Kidney epithelial cell (primary cell): Measurements from ENCODE around the gene MYO10. TPM values are rescaled to one million over a fixed set of nuclear protein-coding genes. Genes with fewer than 3 reads are reported as not detected.

Experiments used
- DNase-seq: peaks from one replicate; pipeline ENCODE4 v3.0.0-alpha.2; 2010; ENCODE audit warnings: low read depth
- H3K27me3 ChIP-seq: 2 replicates; pipeline ENCODE4 v1.6.0; 2011; ENCODE audit warnings: low read length; ENCODE audit not compliant: control insufficient read depth, insufficient read depth
- H3K36me3 ChIP-seq: 2 replicates; pipeline ENCODE4 v1.5.1; 2011; ENCODE audit warnings: low read length; ENCODE audit not compliant: control insufficient read depth, insufficient read depth
- H3K4me3 ChIP-seq: 2 replicates; pipeline ENCODE4 v1.5.1; 2011; ENCODE audit warnings: low read depth, mild to moderate bottlenecking, control low read depth, low read length
- total RNA-seq: library from RNA; depleted of rRNA; stranded (reverse); fragments of >200 nt; gene quantifications from 2 replicates; pipeline ENCODE4 v1.2.3, GENCODE V29; 2015
- TF ChIP-seq, protein P1 (sequence below): IDR thresholded peaks from 2 replicates; pipeline ENCODE4 v1.5.1; 2011; ENCODE audit warnings: mild to moderate bottlenecking, moderate library complexity, low read length, control low read depth, inconsistent platforms; ENCODE audit not compliant: insufficient read depth, poor library complexity, severe bottlenecking

MYO10 gene
- total RNA-seq, 1 donor from 2014 or later, result 80.3 TPM

- H3K27me3 ChIP-seq, result no peaks in the 10 kb centered on the region
- H3K4me3 ChIP-seq, result no peak overlapping the region
- peak; percentile 70 for DNase-seq
- TF ChIP-seq, protein P1, sequence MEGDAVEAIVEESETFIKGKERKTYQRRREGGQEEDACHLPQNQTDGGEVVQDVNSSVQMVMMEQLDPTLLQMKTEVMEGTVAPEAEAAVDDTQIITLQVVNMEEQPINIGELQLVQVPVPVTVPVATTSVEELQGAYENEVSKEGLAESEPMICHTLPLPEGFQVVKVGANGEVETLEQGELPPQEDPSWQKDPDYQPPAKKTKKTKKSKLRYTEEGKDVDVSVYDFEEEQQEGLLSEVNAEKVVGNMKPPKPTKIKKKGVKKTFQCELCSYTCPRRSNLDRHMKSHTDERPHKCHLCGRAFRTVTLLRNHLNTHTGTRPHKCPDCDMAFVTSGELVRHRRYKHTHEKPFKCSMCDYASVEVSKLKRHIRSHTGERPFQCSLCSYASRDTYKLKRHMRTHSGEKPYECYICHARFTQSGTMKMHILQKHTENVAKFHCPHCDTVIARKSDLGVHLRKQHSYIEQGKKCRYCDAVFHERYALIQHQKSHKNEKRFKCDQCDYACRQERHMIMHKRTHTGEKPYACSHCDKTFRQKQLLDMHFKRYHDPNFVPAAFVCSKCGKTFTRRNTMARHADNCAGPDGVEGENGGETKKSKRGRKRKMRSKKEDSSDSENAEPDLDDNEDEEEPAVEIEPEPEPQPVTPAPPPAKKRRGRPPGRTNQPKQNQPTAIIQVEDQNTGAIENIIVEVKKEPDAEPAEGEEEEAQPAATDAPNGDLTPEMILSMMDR, result no peak
- no peaks in the 10 kb centered on the region for H3K36me3 ChIP-seq
Observed at GRCh38 chr5:16952968-16953671, 17.0 kb upstream of the MYO10 start.

DNA sequence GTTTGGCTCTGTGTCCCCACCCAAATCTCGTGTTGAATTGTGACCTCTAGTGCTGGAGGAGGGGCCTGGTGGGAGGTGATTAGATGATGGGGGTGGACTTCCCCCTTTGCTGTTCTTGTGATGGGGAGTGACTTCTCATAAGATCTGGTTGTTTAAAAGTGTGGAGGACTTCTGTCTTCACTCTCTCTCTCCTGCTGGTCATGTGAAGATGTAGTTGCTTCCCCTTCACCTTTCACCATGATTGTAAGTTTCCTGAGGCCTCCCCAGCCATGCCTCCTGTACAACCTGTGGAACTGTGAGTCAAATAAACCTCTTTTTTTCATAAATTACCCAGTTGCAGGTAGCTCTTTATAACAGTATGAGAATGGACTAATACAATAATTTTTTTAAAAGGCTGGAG lies 10.6 kb upstream of the MYO10 start:
- DNase-seq, result no peak
- TF ChIP-seq, protein P1, result no peak

DNA sequence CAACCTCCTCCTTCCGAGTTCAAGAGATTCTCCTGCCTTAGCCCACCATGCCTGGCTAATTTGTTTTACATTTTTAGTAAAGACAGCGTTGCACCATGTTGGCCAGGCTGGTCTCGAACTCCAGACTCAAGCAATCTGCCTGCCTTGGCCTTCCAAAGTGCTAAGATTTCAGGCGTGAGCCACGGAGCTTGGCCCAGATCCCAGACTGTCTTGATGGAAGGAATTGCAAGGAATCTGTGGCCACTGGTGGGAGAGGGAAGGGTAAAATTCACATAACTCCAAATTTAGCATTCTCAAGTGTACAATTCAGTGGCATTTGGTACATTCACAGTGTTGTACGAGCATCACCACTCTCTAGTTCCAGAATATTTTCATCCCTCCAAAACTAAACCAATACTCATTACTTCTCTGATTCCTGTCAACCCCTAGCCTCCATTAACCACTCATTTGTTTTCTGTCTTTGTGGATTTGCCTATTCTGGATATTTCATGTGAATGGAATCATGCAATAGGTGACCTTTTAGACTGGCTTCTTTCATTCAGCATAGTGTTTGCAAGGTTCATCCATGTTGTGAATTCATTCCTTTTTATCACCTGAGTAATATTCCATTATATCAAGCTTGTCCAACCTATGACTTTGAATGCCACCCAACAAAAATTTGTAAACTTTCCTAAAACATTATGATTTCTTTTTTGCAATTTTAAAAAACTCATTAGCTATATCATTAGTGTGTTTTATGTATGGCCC lies 8.9 kb upstream of the MYO10 start:
- H3K27me3 ChIP-seq, result no peaks in the 10 kb centered on the region
- no peak for DNase-seq
- TF ChIP-seq, protein P1, result no peak
- H3K36me3 ChIP-seq, result no peaks in the 10 kb centered on the region
- no peak overlapping the region for H3K4me3 ChIP-seq

More for the DNA sequence above, 10.6 kb upstream of the MYO10 start:
- Histone ChIP-seq H3K4me3 (no peak overlapping the region), H3K27me3 (no peaks in the 10 kb centered on the region), H3K36me3 (no peaks in the 10 kb centered on the region)

DNA sequence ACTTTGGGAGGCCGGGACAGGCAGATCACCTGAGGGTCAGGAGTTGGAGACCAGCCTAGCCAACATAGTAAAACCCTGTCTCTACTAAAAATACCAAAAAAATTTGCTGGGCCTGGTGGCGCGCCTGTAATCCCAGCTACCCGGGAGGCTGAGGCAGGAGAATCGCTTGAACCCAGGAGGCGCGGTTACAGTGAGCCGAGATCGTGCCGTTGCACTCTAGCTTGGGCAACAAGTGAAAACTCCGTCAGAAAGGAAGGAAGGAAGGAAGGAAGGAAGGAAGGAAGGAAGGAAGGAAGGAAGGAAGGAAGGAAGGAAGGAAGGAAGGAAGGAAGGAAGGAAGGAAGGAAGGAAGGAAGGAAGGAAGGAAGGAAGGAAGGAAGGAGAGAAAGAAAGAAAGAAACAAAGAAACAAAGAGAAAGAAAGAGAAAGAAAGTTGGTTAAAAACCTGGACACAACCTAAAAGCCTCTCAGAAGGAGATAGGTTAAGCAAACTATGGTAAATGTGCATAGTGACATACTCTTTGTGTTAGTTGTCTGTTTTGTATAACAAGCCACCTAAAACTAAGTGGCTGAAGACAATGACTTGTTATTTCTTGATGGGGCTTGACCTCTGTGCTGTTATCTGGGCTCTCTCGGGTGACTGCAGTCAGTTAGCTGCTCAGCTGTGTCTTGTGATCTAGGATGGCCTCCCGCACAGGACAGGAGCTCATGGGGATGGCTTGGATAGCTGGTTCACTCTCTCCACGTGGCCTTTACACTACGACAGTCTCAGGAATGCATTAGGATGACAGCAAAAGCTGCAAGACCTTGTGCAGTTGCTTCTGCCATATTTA lies 8.0 kb upstream of the MYO10 start:
- Histone ChIP-seq H3K27me3 (no peaks in the 10 kb centered on the region), H3K4me3 (no peak overlapping the region), H3K36me3 (no peaks in the 10 kb centered on the region)
- DNase-seq, result no peak
- TF ChIP-seq, protein P1, result no peak

DNA sequence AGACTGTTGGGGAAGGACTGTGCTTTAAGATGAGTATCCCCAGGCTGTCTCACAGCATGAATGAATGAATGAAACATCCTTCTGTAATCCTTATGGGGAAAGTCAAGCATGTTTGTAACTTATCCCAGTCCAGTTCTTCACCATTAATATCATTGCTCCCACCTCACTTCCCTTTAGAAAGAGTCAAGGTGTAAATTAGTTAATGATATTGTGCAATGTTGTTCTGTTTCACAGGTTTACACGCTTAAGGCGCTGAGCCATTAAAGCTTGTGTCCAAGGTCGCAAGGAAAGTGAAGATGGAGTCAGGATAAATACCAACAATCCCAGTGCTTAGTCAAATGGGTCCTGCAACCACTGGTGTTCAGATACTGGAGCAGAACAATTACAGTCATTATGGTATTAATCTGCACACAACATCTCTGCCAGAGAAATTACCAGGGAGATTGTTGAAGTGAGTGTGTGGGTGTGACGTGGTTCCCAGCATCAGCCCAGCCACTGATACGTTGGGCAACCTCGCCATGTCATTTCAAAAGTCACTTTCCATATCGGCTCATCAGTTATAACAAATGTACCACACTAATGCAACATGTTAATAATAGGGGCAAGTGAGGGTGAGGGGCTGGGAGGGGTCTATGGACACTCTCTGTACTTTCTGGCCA lies 1.5 kb upstream of the MYO10 start:
- DNase-seq, result no peak
- no peaks in the 10 kb centered on the region for H3K27me3 ChIP-seq
- H3K36me3 ChIP-seq, result no peaks in the 10 kb centered on the region
- TF ChIP-seq, protein P1, result no peak
- no peak overlapping the region for H3K4me3 ChIP-seq
